IMR-90 (cell line): ENCODE results near the gene SLC6A2.

Source experiments
- CTCF ChIP-seq: conservative IDR thresholded peaks from 2 replicates; pipeline ENCODE4 v1.5.1; 2012; ENCODE audit warnings: mild to moderate bottlenecking, low read depth, low read length, improper control_type of control experiment
- MAZ ChIP-seq: IDR thresholded peaks from 2 replicates; pipeline ENCODE4 v1.6.1; 2012; ENCODE audit warnings: low read depth, mild to moderate bottlenecking, low read length, improper control_type of control experiment, moderate library complexity, borderline replicate concordance
- POLR2A ChIP-seq: IDR thresholded peaks from 2 replicates; pipeline ENCODE4 v1.6.1; 2012; ENCODE audit warnings: mild to moderate bottlenecking, low read depth, low read length
- RAD21 ChIP-seq: IDR thresholded peaks from 2 replicates; pipeline ENCODE4 v1.6.1; 2012; ENCODE audit warnings: low read length, improper control_type of control experiment
- SMC3 ChIP-seq: fragments of 150-350 bp; IDR thresholded peaks from 2 replicates; pipeline ENCODE4 v1.6.1; 2016; ENCODE audit warnings: low read depth, mild to moderate bottlenecking, antibody characterized with exemption, low read length, moderate library complexity

GRCh38 chr16:55630774-55631173 is 25.0 kb upstream of the SLC6A2 start:
- TF ChIP-seq CTCF, result no peak
- TF ChIP-seq POLR2A, result no peak
- TF ChIP-seq RAD21, result no peak
- TF ChIP-seq SMC3, result no peak
- no peak for TF ChIP-seq MAZ
